Measurements from ENCODE around the gene IL36A. TPM values are rescaled to one million over a fixed set of nuclear protein-coding genes. Genes with fewer than 3 reads are reported as not detected.

IL36A gene
- total RNA-seq, 4 donors from 2014 or later, result not detected

DNA sequence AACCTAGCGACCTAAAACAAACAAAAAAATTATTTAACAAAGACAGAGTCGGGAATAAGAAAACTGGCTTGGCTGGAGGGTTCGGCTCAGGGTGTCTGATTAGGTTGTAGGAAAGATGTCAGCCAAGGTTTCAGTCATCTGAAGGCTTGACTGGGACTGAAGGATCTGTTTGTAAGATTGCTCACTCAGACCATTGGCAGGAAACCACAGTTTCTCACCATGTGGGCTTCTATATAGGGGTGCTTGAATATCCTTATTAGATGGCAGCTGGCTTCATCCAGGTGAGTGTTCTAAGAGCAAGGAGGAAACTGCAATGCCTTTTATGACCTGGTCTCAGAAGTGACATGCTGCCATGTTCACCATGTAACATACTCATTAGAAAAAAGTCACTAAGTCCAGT is 48.4 kb downstream of the IL36A start:
- H3K27ac ChIP-seq, result no peak overlapping the region
- intact Hi-C loops (cut with DNase I; ENCODE audit: low total_unique reads) (no loop called here), in situ Hi-C loops (cut with MboI; ENCODE audit: low sequenced_read_pairs in 4 of 4) (no loop called here)
- TF ChIP-seq POLR2A (IDR thresholded peaks at IDR 0.05), result no peak
- TF ChIP-seq, protein P1, sequence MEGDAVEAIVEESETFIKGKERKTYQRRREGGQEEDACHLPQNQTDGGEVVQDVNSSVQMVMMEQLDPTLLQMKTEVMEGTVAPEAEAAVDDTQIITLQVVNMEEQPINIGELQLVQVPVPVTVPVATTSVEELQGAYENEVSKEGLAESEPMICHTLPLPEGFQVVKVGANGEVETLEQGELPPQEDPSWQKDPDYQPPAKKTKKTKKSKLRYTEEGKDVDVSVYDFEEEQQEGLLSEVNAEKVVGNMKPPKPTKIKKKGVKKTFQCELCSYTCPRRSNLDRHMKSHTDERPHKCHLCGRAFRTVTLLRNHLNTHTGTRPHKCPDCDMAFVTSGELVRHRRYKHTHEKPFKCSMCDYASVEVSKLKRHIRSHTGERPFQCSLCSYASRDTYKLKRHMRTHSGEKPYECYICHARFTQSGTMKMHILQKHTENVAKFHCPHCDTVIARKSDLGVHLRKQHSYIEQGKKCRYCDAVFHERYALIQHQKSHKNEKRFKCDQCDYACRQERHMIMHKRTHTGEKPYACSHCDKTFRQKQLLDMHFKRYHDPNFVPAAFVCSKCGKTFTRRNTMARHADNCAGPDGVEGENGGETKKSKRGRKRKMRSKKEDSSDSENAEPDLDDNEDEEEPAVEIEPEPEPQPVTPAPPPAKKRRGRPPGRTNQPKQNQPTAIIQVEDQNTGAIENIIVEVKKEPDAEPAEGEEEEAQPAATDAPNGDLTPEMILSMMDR (IDR thresholded peaks at IDR 0.05 in 4 of 5, conservative IDR thresholded peaks at IDR 0.05 in 1 of 5), result no peak
- H3K36me3 ChIP-seq, result no peaks in the 10 kb centered on the region
- H3K4me1 ChIP-seq, result no peaks in the 10 kb centered on the region
- no peak overlapping the region for H3K4me3 ChIP-seq
- H3K27me3 ChIP-seq, result no peaks in the 10 kb centered on the region
- no peaks in the 10 kb centered on the region for H3K9me3 ChIP-seq
- ATAC-seq, result no peak
- DNase-seq, result no peak

DNA sequence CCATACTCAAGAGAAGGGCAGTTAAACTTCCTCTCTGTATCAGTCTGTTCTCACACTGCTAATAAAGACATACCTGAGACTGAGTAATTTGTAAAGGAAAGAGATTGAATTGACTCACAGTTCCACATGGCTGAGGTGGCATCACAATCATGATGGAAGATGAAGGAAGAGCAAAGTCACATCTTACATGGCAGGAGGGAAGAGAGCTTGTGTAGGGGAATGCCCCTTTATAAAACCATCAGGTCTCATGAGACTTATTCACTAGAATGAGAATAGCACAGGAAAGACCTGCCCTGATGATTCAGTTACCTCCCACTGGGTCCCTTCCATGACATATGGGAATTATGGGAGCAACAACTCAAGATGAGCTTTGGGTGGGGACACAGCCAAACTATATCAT is 48.8 kb downstream of the IL36A start:
- no peaks in the 10 kb centered on the region for H3K9me3 ChIP-seq
- no peak overlapping the region for H3K27ac ChIP-seq
- no peaks in the 10 kb centered on the region for H3K27me3 ChIP-seq
- H3K4me3 ChIP-seq, result no peak overlapping the region
- H3K36me3 ChIP-seq, result no peaks in the 10 kb centered on the region
- no peaks in the 10 kb centered on the region for H3K4me1 ChIP-seq
- no peak for ATAC-seq
- TF ChIP-seq, protein P1 (IDR thresholded peaks at IDR 0.05 in 4 of 5, conservative IDR thresholded peaks at IDR 0.05 in 1 of 5), result no peak
- no peak for TF ChIP-seq POLR2A (IDR thresholded peaks at IDR 0.05)
- intact Hi-C loops (cut with DNase I; ENCODE audit: low total_unique reads), result no loop called here
- in situ Hi-C loops (cut with MboI; ENCODE audit: low sequenced_read_pairs in 4 of 4), result no loop called here
- DNase-seq, result no peak

DNA sequence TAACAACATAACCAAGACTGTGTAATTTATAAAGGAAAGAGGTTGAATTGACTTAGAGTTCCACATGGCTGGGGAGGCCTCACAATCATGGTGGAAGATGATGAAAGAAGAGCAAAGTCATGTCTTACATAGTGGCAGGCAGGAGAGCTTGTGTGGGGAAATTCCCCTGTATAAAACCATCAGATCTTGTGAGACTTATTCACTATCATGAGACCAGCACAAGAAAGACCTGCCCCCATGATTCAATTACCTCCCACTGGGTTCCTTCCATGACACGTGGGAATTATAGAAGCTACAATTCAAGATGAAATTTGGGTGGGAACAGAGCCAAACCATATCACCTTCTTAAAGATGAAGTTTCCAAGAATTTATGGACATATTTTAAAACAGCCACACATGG is 51.3 kb downstream of the IL36A start:
- H3K36me3 ChIP-seq, result no peaks in the 10 kb centered on the region
- ATAC-seq (no peak), DNase-seq (no peak)
- TF ChIP-seq, protein P1 (IDR thresholded peaks at IDR 0.05 in 4 of 5, conservative IDR thresholded peaks at IDR 0.05 in 1 of 5), result no peak
- no peak for TF ChIP-seq POLR2A (IDR thresholded peaks at IDR 0.05)
- no peaks in the 10 kb centered on the region for H3K9me3 ChIP-seq
- H3K4me3 ChIP-seq, result no peak overlapping the region
- intact Hi-C loops (cut with DNase I; ENCODE audit: low total_unique reads), result no loop called here
- H3K27ac ChIP-seq, result no peak overlapping the region
- in situ Hi-C loops (cut with MboI; ENCODE audit: low sequenced_read_pairs in 4 of 4), result no loop called here
- H3K4me1 ChIP-seq, result no peaks in the 10 kb centered on the region
- H3K27me3 ChIP-seq, result no peaks in the 10 kb centered on the region

DNA sequence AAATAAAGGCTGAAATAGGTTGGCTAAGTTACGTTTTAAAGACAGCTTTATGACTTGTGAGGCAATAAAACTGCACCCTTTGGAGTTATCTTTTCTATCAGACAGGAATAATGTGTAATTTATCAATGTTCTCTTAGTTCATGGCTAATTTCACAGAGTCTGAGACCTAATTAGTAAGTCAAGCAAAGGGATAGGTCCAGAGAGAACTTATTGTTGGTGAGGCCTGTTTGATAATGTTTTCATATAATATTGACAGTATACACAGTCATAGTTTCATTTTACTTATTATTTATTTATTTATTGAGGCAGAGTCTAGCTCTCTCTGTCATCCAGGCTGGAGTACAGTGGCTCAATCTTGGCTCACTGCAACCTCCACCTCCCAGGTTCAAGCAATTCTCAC is 51.9 kb downstream of the IL36A start:
- in situ Hi-C loops (cut with MboI; ENCODE audit: low sequenced_read_pairs in 4 of 4), result no loop called here
- DNase-seq (no peak), ATAC-seq (no peak)
- H3K36me3 ChIP-seq, result no peaks in the 10 kb centered on the region
- H3K4me3 ChIP-seq, result no peak overlapping the region
- no peak for TF ChIP-seq POLR2A (IDR thresholded peaks at IDR 0.05)
- TF ChIP-seq, protein P1 (IDR thresholded peaks at IDR 0.05 in 4 of 5, conservative IDR thresholded peaks at IDR 0.05 in 1 of 5), result no peak
- no peaks in the 10 kb centered on the region for H3K27me3 ChIP-seq
- H3K27ac ChIP-seq, result no peak overlapping the region
- H3K4me1 ChIP-seq, result no peaks in the 10 kb centered on the region
- no peaks in the 10 kb centered on the region for H3K9me3 ChIP-seq
- intact Hi-C loops (cut with DNase I; ENCODE audit: low total_unique reads), result no loop called here

Other genes with a start within 250 kb of the IL36A start
- gene CKAP2L, start 240.8 kb upstream of the IL36A start, total RNA-seq, result under 1 TPM in 2 of 4 donors, not detected in 2; 0.07 to 0.16 TPM
- not detected for gene IL1A, start 221.0 kb upstream of the IL36A start, total RNA-seq
- not detected for gene IL1B, start 168.7 kb upstream of the IL36A start, total RNA-seq
- gene IL37, start 94.3 kb upstream of the IL36A start, total RNA-seq, result not detected
- not detected for gene IL36G, start 27.5 kb upstream of the IL36A start, total RNA-seq
- not detected for gene IL36B, start 47.4 kb downstream of the IL36A start, total RNA-seq
- gene IL36RN, start 53.7 kb downstream of the IL36A start, total RNA-seq, result not detected
- gene IL1F10, start 62.5 kb downstream of the IL36A start, total RNA-seq, result not detected
- gene IL1RN, start 122.1 kb downstream of the IL36A start, total RNA-seq, result under 1 TPM in 2 of 4 donors, not detected in 2; 0.51 to 0.91 TPM
- 1 to 10 TPM in 3 of 4 donors, under 1 TPM in 1; 0.32 to 1.3 (median 1.2) TPM for gene PSD4, start 168.5 kb downstream of the IL36A start, total RNA-seq

All from gastrocnemius medialis (tissue), 4 donors.